Erythroblast (primary cell): ENCODE measurements around the gene RUBCNL.

ENCODE experiments used
- GATA1 ChIP-seq: IDR thresholded peaks from 2 replicates; pipeline ENCODE4 v1.6.1; 2011; ENCODE audit warnings: low read depth, mild to moderate bottlenecking, control low read depth, low read length, moderate library complexity
- POLR2A ChIP-seq: IDR thresholded peaks from 2 replicates; pipeline ENCODE4 v1.6.1; 2011; ENCODE audit warnings: mild to moderate bottlenecking, low read length

DNA sequence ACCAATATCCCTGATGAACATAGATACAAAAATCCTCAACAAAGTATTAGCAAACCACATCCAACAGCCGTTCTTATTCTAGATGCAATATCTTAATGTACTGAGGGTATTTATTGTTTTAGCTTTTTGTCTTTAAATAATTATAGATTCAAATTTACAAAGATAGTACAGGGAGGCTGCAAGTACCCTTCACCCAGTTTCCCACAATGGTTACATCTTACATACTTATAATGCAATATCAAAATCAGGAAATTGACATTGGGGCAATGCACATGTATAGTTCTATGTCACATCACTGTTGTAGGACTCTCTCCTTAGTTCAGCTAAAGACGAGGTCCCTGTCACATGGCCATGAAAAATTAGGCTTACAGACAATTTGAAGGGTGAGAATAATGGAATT lies 75.8 kb downstream of the RUBCNL start:
- TF ChIP-seq POLR2A = no peak
- TF ChIP-seq GATA1 = no peak
